Measurements from ENCODE around the gene DVL3.

The DVL3 gene

GRCh38 chr3:184211297-184211696 lies 56.1 kb downstream of the DVL3 start:
- DNase-seq (ENCODE audit: low read depth in 2 of 2, low spot score in 1 of 2): no peak

GRCh38 chr3:184211718-184212117 lies 56.5 kb downstream of the DVL3 start:
- DNase-seq (ENCODE audit: low read depth in 2 of 2, low spot score in 1 of 2): no peak

- DNase-seq (ENCODE audit: low read depth in 2 of 2, low spot score in 1 of 2): no peak
These were observed 63.6 kb downstream of the DVL3 start for GRCh38 chr3:184218814-184219213.

GRCh38 chr3:184222521-184222920 lies 67.3 kb downstream of the DVL3 start:
- no peak for DNase-seq (ENCODE audit: low read depth in 2 of 2, low spot score in 1 of 2)

All from stimulated activated CD8-positive, alpha-beta memory T cell treated with anti-CD3 and anti-CD28 coated beads, Interleukin-4, amount 100 ng/mL, for 1 hour (primary cell).